ENCODE results near the gene IQCN. TPM values are rescaled to one million over a fixed set of nuclear protein-coding genes. Genes with fewer than 3 reads are reported as not detected.

The IQCN gene
- total RNA-seq, 2 donors from 2014 or later: 0.52 to 1.5 TPM

- Histone ChIP-seq H3K27me3 (no peaks in the 10 kb centered on the region), H3K27ac (peak overlapping the region; percentile 99 to 100), H3K4me3 (peak overlapping the region; percentile 61 to 69), H3K9me3 (no peaks in the 10 kb centered on the region), H3K36me3 (no peaks in the 10 kb centered on the region), H3K4me1 (peaks cover 0 to 33% of the 10 kb centered on the region in 2 donors)
- DNase-seq (ENCODE audit: low spot score): peak; percentile 87
- TF ChIP-seq CTCF (IDR thresholded peaks at IDR 0.05): no peak
These were observed 17.6 kb upstream of the IQCN start for GRCh38 chr19:18291590-18292461.

GRCh38 chr19:18291019-18291524, 16.8 kb upstream of the IQCN start:
- no peak for DNase-seq (ENCODE audit: low spot score)
- H3K27me3 ChIP-seq: no peaks in the 10 kb centered on the region
- H3K4me3 ChIP-seq: peak overlapping the region; percentile 61 to 69
- no peaks in the 10 kb centered on the region for H3K36me3 ChIP-seq
- no peaks in the 10 kb centered on the region for H3K9me3 ChIP-seq
- H3K4me1 ChIP-seq: peaks cover 0 to 33% of the 10 kb centered on the region in 2 donors
- peak in 1 of 2 donors; percentile 27 for TF ChIP-seq CTCF (IDR thresholded peaks at IDR 0.05)
- H3K27ac ChIP-seq: peak overlapping the region; percentile 99 to 100

GRCh38 chr19:18290302-18291018, 16.2 kb upstream of the IQCN start:
- Histone ChIP-seq H3K36me3 (no peaks in the 10 kb centered on the region), H3K9me3 (no peaks in the 10 kb centered on the region), H3K27ac (peak overlapping the region; percentile 99 to 100), H3K4me1 (peaks cover 0 to 33% of the 10 kb centered on the region in 2 donors), H3K27me3 (no peaks in the 10 kb centered on the region), H3K4me3 (no peak overlapping the region)
- TF ChIP-seq CTCF (IDR thresholded peaks at IDR 0.05): no peak
- no peak for DNase-seq (ENCODE audit: low spot score)

- no peak for DNase-seq (ENCODE audit: low spot score)
- no peaks in the 10 kb centered on the region for H3K27me3 ChIP-seq
These were observed 15.4 kb upstream of the IQCN start for GRCh38 chr19:18289471-18290301.

More at GRCh38 chr19:18289471-18290301, 15.4 kb upstream of the IQCN start:
- H3K4me3 ChIP-seq: no peak overlapping the region
- H3K27ac ChIP-seq: peak overlapping the region; percentile 99 to 100
- peaks cover 0 to 38% of the 10 kb centered on the region in 2 donors for H3K4me1 ChIP-seq
- H3K9me3 ChIP-seq: no peaks in the 10 kb centered on the region
- H3K36me3 ChIP-seq: no peaks in the 10 kb centered on the region
- TF ChIP-seq CTCF (IDR thresholded peaks at IDR 0.05): no peak
